Bronchial epithelial cell (primary cell): ENCODE data around the gene CARD8. TPM values are rescaled to one million over a fixed set of nuclear protein-coding genes. Genes with fewer than 3 reads are reported as not detected.

Source experiments
- DNase-seq: peaks from one replicate; pipeline ENCODE4 v3.0.0-alpha.2; 2010; ENCODE audit warnings: low read depth
- FAIRE-seq: peaks from 2 replicates; lab custom pipeline; 2011; peaks lifted over from hg19 to GRCh38; lab: Jason Lieb, UNC
- H3K27me3 ChIP-seq: 2 replicates; pipeline ENCODE4 v1.5.1; 2011; ENCODE audit warnings: low read length; ENCODE audit not compliant: control insufficient read depth, insufficient read depth
- H3K36me3 ChIP-seq: 2 replicates; pipeline ENCODE4 v1.5.1; 2011; ENCODE audit warnings: low read length; ENCODE audit not compliant: control insufficient read depth, insufficient read depth
- H3K4me3 ChIP-seq: 2 replicates; pipeline ENCODE4 v1.5.1; 2011; ENCODE audit warnings: mild to moderate bottlenecking, low read depth, low read length, control low read depth
- total RNA-seq: library from RNA; depleted of rRNA; stranded (reverse); fragments of >200 nt; gene quantifications from 2 replicates; pipeline ENCODE4 v1.2.1, GENCODE V29; 2014
- TF ChIP-seq, protein P1 (sequence below): IDR thresholded peaks from 2 replicates; pipeline ENCODE4 v1.5.1; 2011; ENCODE audit warnings: mild to moderate bottlenecking, moderate library complexity, low read length, control low read depth, inconsistent platforms; ENCODE audit not compliant: insufficient read depth, severe bottlenecking

Gene CARD8
- total RNA-seq, 1 donor from 2014 or later: 2.1 TPM

DNA sequence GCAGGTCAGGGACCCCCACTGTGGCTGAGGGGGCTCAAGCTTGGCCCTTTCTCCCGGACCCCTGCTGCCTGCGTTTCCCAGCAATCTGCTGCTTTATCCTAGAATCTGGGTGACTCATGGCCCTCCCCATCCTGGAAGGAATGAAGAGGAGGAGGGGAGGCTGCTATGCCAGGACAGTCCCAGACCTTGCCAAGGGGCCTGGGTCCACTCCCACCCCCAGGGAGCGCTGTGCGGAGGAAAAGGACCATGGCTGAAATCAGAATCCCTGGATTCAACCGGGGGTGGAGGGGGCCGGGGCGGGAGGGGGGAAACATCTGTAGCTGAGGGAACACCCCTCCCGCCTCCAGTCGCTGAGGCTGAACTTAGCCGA is 34.7 kb upstream of the CARD8 start:
- TF ChIP-seq, protein P1, sequence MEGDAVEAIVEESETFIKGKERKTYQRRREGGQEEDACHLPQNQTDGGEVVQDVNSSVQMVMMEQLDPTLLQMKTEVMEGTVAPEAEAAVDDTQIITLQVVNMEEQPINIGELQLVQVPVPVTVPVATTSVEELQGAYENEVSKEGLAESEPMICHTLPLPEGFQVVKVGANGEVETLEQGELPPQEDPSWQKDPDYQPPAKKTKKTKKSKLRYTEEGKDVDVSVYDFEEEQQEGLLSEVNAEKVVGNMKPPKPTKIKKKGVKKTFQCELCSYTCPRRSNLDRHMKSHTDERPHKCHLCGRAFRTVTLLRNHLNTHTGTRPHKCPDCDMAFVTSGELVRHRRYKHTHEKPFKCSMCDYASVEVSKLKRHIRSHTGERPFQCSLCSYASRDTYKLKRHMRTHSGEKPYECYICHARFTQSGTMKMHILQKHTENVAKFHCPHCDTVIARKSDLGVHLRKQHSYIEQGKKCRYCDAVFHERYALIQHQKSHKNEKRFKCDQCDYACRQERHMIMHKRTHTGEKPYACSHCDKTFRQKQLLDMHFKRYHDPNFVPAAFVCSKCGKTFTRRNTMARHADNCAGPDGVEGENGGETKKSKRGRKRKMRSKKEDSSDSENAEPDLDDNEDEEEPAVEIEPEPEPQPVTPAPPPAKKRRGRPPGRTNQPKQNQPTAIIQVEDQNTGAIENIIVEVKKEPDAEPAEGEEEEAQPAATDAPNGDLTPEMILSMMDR: no peak
- DNase-seq: peak; percentile 30
- H3K4me3 ChIP-seq: no peak overlapping the region
- H3K36me3 ChIP-seq: no peaks in the 10 kb centered on the region
- FAIRE-seq: no peak
- peaks cover 1% of the 10 kb centered on the region for H3K27me3 ChIP-seq

DNA sequence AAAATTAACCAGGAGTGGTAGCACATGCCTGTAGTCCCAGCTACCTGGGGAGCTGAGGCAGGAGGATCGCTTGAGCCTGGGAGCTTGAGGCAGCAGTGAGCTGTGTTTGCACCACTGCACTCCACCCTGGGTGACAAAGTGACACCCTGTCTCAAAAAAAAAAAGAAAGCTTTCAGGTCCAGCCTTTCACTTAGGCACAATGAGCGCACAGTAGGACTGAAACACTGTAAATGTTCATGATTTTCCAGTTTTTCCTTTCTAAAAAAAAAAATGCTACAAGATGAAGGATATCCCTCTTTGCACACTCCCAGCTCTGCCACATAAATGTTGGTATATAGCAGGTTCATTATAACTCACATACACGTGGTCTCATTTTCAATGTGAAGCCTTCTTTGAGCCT is 32.0 kb upstream of the CARD8 start:
- Histone ChIP-seq H3K36me3 (no peaks in the 10 kb centered on the region), H3K4me3 (no peak overlapping the region), H3K27me3 (peaks cover 1% of the 10 kb centered on the region)
- FAIRE-seq: no peak
- TF ChIP-seq, protein P1: no peak
- DNase-seq: no peak

DNA sequence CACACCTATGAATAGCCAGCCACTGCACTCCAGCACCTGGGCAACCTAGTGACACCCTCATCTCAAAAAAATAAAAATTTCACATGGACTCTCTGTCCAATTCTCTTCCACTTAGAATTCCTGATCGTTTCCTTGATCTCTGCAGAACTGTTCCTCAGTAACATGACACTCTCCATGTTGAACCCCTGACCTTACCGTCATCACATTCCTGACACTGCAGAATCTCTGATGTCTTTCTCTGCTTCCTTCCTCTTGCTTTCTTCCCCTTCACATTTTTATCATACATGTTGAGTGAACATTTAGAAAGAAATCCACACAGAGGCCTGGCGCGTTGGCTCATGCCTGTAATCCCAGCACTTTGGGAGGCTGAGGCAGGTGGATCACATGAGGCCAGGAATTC is 29.2 kb upstream of the CARD8 start:
- no peak for FAIRE-seq
- no peak for DNase-seq
- Histone ChIP-seq H3K27me3 (no peaks in the 10 kb centered on the region), H3K36me3 (no peaks in the 10 kb centered on the region), H3K4me3 (no peak overlapping the region)
- TF ChIP-seq, protein P1: no peak

DNA sequence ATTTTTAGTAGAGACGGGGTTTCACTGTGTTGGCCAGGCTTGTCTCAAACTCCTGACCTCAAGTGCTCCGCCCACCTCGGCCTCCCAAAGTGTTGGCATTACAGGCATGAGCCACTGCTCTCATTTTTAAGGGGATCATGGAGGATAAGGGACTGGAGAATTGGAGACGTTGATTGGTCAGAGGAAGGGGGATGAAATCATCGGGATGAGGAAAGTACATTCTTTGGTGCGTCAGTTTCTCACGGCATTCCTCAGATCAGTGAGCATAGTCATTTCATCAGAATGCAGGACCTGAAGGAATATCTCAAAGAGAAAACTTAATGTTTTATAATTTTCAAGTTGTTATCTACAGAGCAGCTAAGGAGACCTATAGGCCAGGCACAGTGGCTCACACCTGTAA is 28.2 kb upstream of the CARD8 start:
- DNase-seq (no peak), FAIRE-seq (no peak)
- Histone ChIP-seq H3K4me3 (no peak overlapping the region), H3K27me3 (no peaks in the 10 kb centered on the region), H3K36me3 (no peaks in the 10 kb centered on the region)
- TF ChIP-seq, protein P1: no peak

DNA sequence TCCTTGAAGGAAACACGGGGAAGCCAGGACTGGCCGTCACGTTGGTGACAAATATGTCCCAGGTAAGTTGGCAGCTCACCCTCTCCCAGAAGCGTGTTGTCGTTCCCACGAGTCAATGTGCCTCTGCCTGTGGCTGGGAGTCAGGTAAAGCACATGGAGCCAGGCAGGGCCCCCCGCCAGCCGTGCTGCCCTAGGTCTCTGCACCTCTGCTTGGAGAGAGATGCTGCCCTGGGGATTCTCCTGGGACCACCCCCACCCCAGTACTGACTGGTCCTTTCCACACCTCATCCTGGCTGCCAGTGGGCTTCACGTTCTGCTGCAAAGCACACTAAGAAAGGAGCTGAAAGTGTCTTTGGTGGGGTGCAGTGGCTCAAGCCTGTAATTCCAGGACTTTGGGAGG is 24.0 kb upstream of the CARD8 start:
- Histone ChIP-seq H3K36me3 (no peaks in the 10 kb centered on the region), H3K4me3 (no peak overlapping the region), H3K27me3 (no peaks in the 10 kb centered on the region)
- no peak for DNase-seq
- no peak for FAIRE-seq
- TF ChIP-seq, protein P1: no peak

DNA sequence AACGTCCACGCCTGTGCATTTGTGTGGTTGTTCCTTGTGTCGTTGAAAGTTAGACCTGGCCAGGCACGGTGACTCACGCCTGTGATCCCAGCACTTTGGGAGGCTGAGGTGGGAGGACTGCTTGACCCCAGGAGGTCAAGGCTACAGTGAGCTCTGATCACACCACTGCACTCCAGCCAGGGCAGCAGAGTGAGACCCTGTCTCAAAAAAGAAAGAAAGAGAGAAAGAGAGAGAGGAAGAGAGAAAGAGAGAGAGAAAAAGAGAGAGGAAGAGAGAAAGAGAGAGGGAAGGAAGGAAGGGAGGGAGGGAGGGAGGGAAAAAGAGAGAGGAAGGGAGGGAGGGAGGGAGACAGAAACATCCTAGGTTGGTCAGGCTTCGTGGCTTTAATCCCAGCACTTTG is 19.2 kb upstream of the CARD8 start:
- no peaks in the 10 kb centered on the region for H3K27me3 ChIP-seq
- no peak for FAIRE-seq
- TF ChIP-seq, protein P1: no peak
- no peak overlapping the region for H3K4me3 ChIP-seq
- no peak for DNase-seq
- no peaks in the 10 kb centered on the region for H3K36me3 ChIP-seq
